Kasumi-1 (cell line): Measurements from ENCODE around the gene RASGRP4.

Experiments used
- DNase-seq, 2 experiments: peaks; one replicate each; lab custom pipeline; 2025; lab: John Stamatoyannopoulos, UW

Gene RASGRP4

GRCh38 chr19:38389101-38389925 is 36.7 kb downstream of the RASGRP4 start:
- DNase-seq: no peak

- DNase-seq: no peak
Measured at GRCh38 chr19:38388349-38389100, 37.5 kb downstream of the RASGRP4 start, which contains the start of gene SPRED3. SPRED3 (plus strand) TSS chr19:38388697; CDS start chr19:38390303, 1,606 bp downstream.

- peak; percentile 75 to 79 for DNase-seq
Measured at GRCh38 chr19:38387550-38388348, 38.3 kb downstream of the RASGRP4 start, which contains the start of gene GGN. GGN (minus strand) TSS chr19:38388034; CDS start chr19:38387261, 773 bp downstream.

GRCh38 chr19:38386971-38387549 is 39.0 kb downstream of the RASGRP4 start:
- DNase-seq: peak; percentile 55 to 65

- no peak for DNase-seq
Measured at GRCh38 chr19:38386300-38386970, 39.6 kb downstream of the RASGRP4 start.

- DNase-seq: no peak
Measured at GRCh38 chr19:38385804-38386257, 40.2 kb downstream of the RASGRP4 start.

- no peak for DNase-seq
Measured at GRCh38 chr19:38385057-38385803, 40.8 kb downstream of the RASGRP4 start.

- no peak for DNase-seq
Measured at GRCh38 chr19:38384209-38385027, 41.6 kb downstream of the RASGRP4 start.

- DNase-seq: no peak
Measured at GRCh38 chr19:38383743-38384142, 42.3 kb downstream of the RASGRP4 start.

- DNase-seq: no peak
Measured at GRCh38 chr19:38383184-38383583, 42.8 kb downstream of the RASGRP4 start.

GRCh38 chr19:38381138-38381537 is 44.9 kb downstream of the RASGRP4 start:
- DNase-seq: no peak

- DNase-seq: no peak
Measured at GRCh38 chr19:38378866-38379265, 47.2 kb downstream of the RASGRP4 start.

- no peak for DNase-seq
Measured at GRCh38 chr19:38377052-38377451, 49.0 kb downstream of the RASGRP4 start.

- DNase-seq: no peak
Measured at GRCh38 chr19:38376576-38376975, 49.4 kb downstream of the RASGRP4 start.

GRCh38 chr19:38375748-38376147 is 50.3 kb downstream of the RASGRP4 start:
- DNase-seq: no peak

GRCh38 chr19:38375098-38375493 is 50.9 kb downstream of the RASGRP4 start:
- DNase-seq: peak in 1 of 2 experiments; percentile 16

- peak; percentile 98 to 99 for DNase-seq
Measured at GRCh38 chr19:38374332-38375097, 51.5 kb downstream of the RASGRP4 start, which contains the start of gene PSMD8. PSMD8 (plus strand) TSS chr19:38374571; CDS start chr19:38374602, 31 bp downstream.

- no peak for DNase-seq
Measured at GRCh38 chr19:38373907-38374331, 52.1 kb downstream of the RASGRP4 start.
